ENCODE results near the gene MAP3K8.
"Not testable (repeated sequence)": the region's sequence is repeated elsewhere in the genome, so short reads cannot be mapped to it uniquely, and the experiment has no call there.

MAP3K8 gene

GRCh38 chr10:30447125-30447799 is 13.3 kb downstream of the MAP3K8 start:
- DNase-seq (ENCODE audit: low read depth) = no peak

GRCh38 chr10:30448092-30448491 is 14.1 kb downstream of the MAP3K8 start:
- no peak for DNase-seq (ENCODE audit: low read depth)

GRCh38 chr10:30453764-30454527 is 20.0 kb downstream of the MAP3K8 start:
- DNase-seq (ENCODE audit: low read depth) = no peak

GRCh38 chr10:30454744-30455510 is 20.9 kb downstream of the MAP3K8 start:
- no peak for DNase-seq (ENCODE audit: low read depth)

GRCh38 chr10:30455816-30456215 is 21.8 kb downstream of the MAP3K8 start:
- DNase-seq (ENCODE audit: low read depth) = no peak

GRCh38 chr10:30456266-30456665 is 22.3 kb downstream of the MAP3K8 start:
- DNase-seq (ENCODE audit: low read depth) = no peak

GRCh38 chr10:30459283-30459682 is 25.3 kb downstream of the MAP3K8 start:
- DNase-seq (ENCODE audit: low read depth) = no peak

- no peak for DNase-seq (ENCODE audit: low read depth)
Measured at GRCh38 chr10:30460121-30460520, 26.1 kb downstream of the MAP3K8 start.

GRCh38 chr10:30462513-30462912 is 28.5 kb downstream of the MAP3K8 start:
- DNase-seq (ENCODE audit: low read depth) = no peak

GRCh38 chr10:30463944-30464451 is 30.0 kb downstream of the MAP3K8 start:
- no peak for DNase-seq (ENCODE audit: low read depth)

GRCh38 chr10:30464675-30465074 is 30.7 kb downstream of the MAP3K8 start:
- DNase-seq (ENCODE audit: low read depth) = no peak

GRCh38 chr10:30466445-30466844 is 32.5 kb downstream of the MAP3K8 start:
- no peak for DNase-seq (ENCODE audit: low read depth)

GRCh38 chr10:30467651-30468338 is 33.8 kb downstream of the MAP3K8 start:
- no peak for DNase-seq (ENCODE audit: low read depth)

GRCh38 chr10:30472414-30473155 is 38.6 kb downstream of the MAP3K8 start:
- DNase-seq (ENCODE audit: low read depth) = no peak

GRCh38 chr10:30475515-30475914 is 41.5 kb downstream of the MAP3K8 start:
- not testable (repeated sequence) for DNase-seq (ENCODE audit: low read depth)

GRCh38 chr10:30476511-30477155 is 42.6 kb downstream of the MAP3K8 start:
- DNase-seq (ENCODE audit: low read depth) = no peak

- DNase-seq (ENCODE audit: low read depth) = not testable (repeated sequence)
Measured at GRCh38 chr10:30479513-30479912, 45.5 kb downstream of the MAP3K8 start.

- no peak for DNase-seq (ENCODE audit: low read depth)
Measured at GRCh38 chr10:30481603-30482002, 47.6 kb downstream of the MAP3K8 start.

- no peak for DNase-seq (ENCODE audit: low read depth)
Measured at GRCh38 chr10:30488316-30488715, 54.3 kb downstream of the MAP3K8 start.

- no peak for DNase-seq (ENCODE audit: low read depth)
Measured at GRCh38 chr10:30489346-30489745, 55.4 kb downstream of the MAP3K8 start.

Measured in stimulated activated CD8-positive, alpha-beta memory T cell treated with anti-CD3 and anti-CD28 coated beads, Interleukin-12 subunit alpha, Interleukin-12 subunit beta, amount 100 ng/mL, for 4 hours (primary cell).